ENCODE results near the gene PAWR. TPM values are rescaled to one million over a fixed set of nuclear protein-coding genes. Genes with fewer than 3 reads are reported as not detected.

PAWR gene
- total RNA-seq, result 232 TPM

GRCh38 chr12:79690638-79691510 lies at the start of gene PAWR:
PAWR (minus strand) TSS chr12:79690964; CDS start chr12:79690244, 720 bp downstream.

Other genes with a start within 250 kb of the PAWR start
- 114 TPM for gene PPP1R12A, start 244.1 kb upstream of the PAWR start, total RNA-seq